ENCODE measurements around the gene RPS6KL1.

Gene RPS6KL1

GRCh38 chr14:74936731-74937130 lies 13.7 kb upstream of the RPS6KL1 start:
- no peak for DNase-seq
- no peaks in the 10 kb centered on the region for H3K9me3 ChIP-seq (replicated peaks; ENCODE audit: insufficient read depth, low read length)
- no peaks in the 10 kb centered on the region for H3K9me2 ChIP-seq (replicated peaks; ENCODE audit: insufficient read depth, low read length)
- H3K27ac ChIP-seq (ENCODE audit: low read length) = no peak overlapping the region
- H3K79me2 ChIP-seq (ENCODE audit: low read length) = no peaks in the 10 kb centered on the region
- TF ChIP-seq, protein P1, sequence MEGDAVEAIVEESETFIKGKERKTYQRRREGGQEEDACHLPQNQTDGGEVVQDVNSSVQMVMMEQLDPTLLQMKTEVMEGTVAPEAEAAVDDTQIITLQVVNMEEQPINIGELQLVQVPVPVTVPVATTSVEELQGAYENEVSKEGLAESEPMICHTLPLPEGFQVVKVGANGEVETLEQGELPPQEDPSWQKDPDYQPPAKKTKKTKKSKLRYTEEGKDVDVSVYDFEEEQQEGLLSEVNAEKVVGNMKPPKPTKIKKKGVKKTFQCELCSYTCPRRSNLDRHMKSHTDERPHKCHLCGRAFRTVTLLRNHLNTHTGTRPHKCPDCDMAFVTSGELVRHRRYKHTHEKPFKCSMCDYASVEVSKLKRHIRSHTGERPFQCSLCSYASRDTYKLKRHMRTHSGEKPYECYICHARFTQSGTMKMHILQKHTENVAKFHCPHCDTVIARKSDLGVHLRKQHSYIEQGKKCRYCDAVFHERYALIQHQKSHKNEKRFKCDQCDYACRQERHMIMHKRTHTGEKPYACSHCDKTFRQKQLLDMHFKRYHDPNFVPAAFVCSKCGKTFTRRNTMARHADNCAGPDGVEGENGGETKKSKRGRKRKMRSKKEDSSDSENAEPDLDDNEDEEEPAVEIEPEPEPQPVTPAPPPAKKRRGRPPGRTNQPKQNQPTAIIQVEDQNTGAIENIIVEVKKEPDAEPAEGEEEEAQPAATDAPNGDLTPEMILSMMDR (IDR thresholded peaks at IDR 0.05; ENCODE audit: low read length) = no peak
- TF ChIP-seq EZH2phosphoT487 (IDR thresholded peaks at IDR 0.05; ENCODE audit: low read length) (no peak), EZH2 (optimal IDR thresholded peaks at IDR 0.05; ENCODE audit: low read depth, low read length) (no peak)
- no peak overlapping the region for H3K9ac ChIP-seq (ENCODE audit: low read length)
- no peaks in the 10 kb centered on the region for H3K27me3 ChIP-seq (replicated peaks; ENCODE audit: insufficient read depth, low read length)
- no peak overlapping the region for H3K4me3 ChIP-seq (ENCODE audit: low read length)
- no peaks in the 10 kb centered on the region for H4K20me1 ChIP-seq (ENCODE audit: insufficient read depth, low read length)
- no peaks in the 10 kb centered on the region for H3K4me1 ChIP-seq (ENCODE audit: low read length)
- no peaks in the 10 kb centered on the region for H3F3A ChIP-seq (ENCODE audit: insufficient read depth, low read length)
- H2AFZ ChIP-seq (ENCODE audit: low read length) = no peak overlapping the region
- H3K4me2 ChIP-seq (ENCODE audit: low read depth, low read length) = no peak overlapping the region
- no peaks in the 10 kb centered on the region for H3K36me3 ChIP-seq (replicated peaks; ENCODE audit: insufficient read depth, low read length)

- H3K9me3 ChIP-seq (replicated peaks; ENCODE audit: insufficient read depth, low read length) = no peaks in the 10 kb centered on the region
- no peaks in the 10 kb centered on the region for H3K27me3 ChIP-seq (replicated peaks; ENCODE audit: insufficient read depth, low read length)
- H4K20me1 ChIP-seq (ENCODE audit: insufficient read depth, low read length) = no peaks in the 10 kb centered on the region
- no peaks in the 10 kb centered on the region for H3F3A ChIP-seq (ENCODE audit: insufficient read depth, low read length)
- no peak overlapping the region for H3K9ac ChIP-seq (ENCODE audit: low read length)
- no peak for DNase-seq
- no peaks in the 10 kb centered on the region for H3K4me1 ChIP-seq (ENCODE audit: low read length)
- TF ChIP-seq EZH2 (optimal IDR thresholded peaks at IDR 0.05; ENCODE audit: low read depth, low read length) = no peak
- no peak for TF ChIP-seq EZH2phosphoT487 (IDR thresholded peaks at IDR 0.05; ENCODE audit: low read length)
- TF ChIP-seq, protein P1 (IDR thresholded peaks at IDR 0.05; ENCODE audit: low read length) = no peak
- H3K27ac ChIP-seq (ENCODE audit: low read length) = no peak overlapping the region
- H3K36me3 ChIP-seq (replicated peaks; ENCODE audit: insufficient read depth, low read length) = no peaks in the 10 kb centered on the region
- H3K9me2 ChIP-seq (replicated peaks; ENCODE audit: insufficient read depth, low read length) = no peaks in the 10 kb centered on the region
- no peak overlapping the region for H3K4me3 ChIP-seq (ENCODE audit: low read length)
- H3K4me2 ChIP-seq (ENCODE audit: low read depth, low read length) = no peak overlapping the region
- no peaks in the 10 kb centered on the region for H3K79me2 ChIP-seq (ENCODE audit: low read length)
- no peak overlapping the region for H2AFZ ChIP-seq (ENCODE audit: low read length)
Observed at GRCh38 chr14:74936151-74936550, 13.1 kb upstream of the RPS6KL1 start.

- H3K36me3 ChIP-seq (replicated peaks; ENCODE audit: insufficient read depth, low read length) = no peaks in the 10 kb centered on the region
- H3K4me3 ChIP-seq (ENCODE audit: low read length) = no peak overlapping the region
- H3K9me3 ChIP-seq (replicated peaks; ENCODE audit: insufficient read depth, low read length) = no peaks in the 10 kb centered on the region
- no peaks in the 10 kb centered on the region for H3K4me1 ChIP-seq (ENCODE audit: low read length)
- no peaks in the 10 kb centered on the region for H3K79me2 ChIP-seq (ENCODE audit: low read length)
- H3K4me2 ChIP-seq (ENCODE audit: low read depth, low read length) = no peak overlapping the region
- H3K27me3 ChIP-seq (replicated peaks; ENCODE audit: insufficient read depth, low read length) = no peaks in the 10 kb centered on the region
- TF ChIP-seq EZH2 (optimal IDR thresholded peaks at IDR 0.05; ENCODE audit: low read depth, low read length) (no peak), EZH2phosphoT487 (IDR thresholded peaks at IDR 0.05; ENCODE audit: low read length) (no peak)
- TF ChIP-seq, protein P1 (IDR thresholded peaks at IDR 0.05; ENCODE audit: low read length) = no peak
- H3K9ac ChIP-seq (ENCODE audit: low read length) = no peak overlapping the region
- no peaks in the 10 kb centered on the region for H4K20me1 ChIP-seq (ENCODE audit: insufficient read depth, low read length)
- H3K27ac ChIP-seq (ENCODE audit: low read length) = no peak overlapping the region
- no peaks in the 10 kb centered on the region for H3F3A ChIP-seq (ENCODE audit: insufficient read depth, low read length)
- no peak overlapping the region for H2AFZ ChIP-seq (ENCODE audit: low read length)
- no peaks in the 10 kb centered on the region for H3K9me2 ChIP-seq (replicated peaks; ENCODE audit: insufficient read depth, low read length)
- DNase-seq = no peak
Observed at GRCh38 chr14:74935360-74935680, 12.3 kb upstream of the RPS6KL1 start.
